H1 (cell line): Measurements from ENCODE around the gene CSF1. TPM values are rescaled to one million over a fixed set of nuclear protein-coding genes. Genes with fewer than 3 reads are reported as not detected.

Experiments
- NANOG ChIP-seq: IDR thresholded peaks from 2 replicates; pipeline ENCODE4 v1.6.1; 2011; ENCODE audit warnings: low read length, low read depth, mild to moderate bottlenecking, inconsistent platforms; ENCODE audit not compliant: insufficient read depth, poor library complexity, severe bottlenecking
- PHF8 ChIP-seq: fragments of 200-600 bp; sonication (generic); conservative IDR thresholded peaks from 2 replicates; pipeline ENCODE4 v1.7.1; 2012; ENCODE audit warnings: low read depth, mild to moderate bottlenecking, inconsistent platforms, low read length, moderate library complexity
- SIN3A ChIP-seq, 2 experiments: IDR thresholded peaks in 1 of 2; conservative IDR thresholded peaks in 1 of 2; 2 replicates each; pipeline ENCODE4 v1.6.1; 2011 to 2012; ENCODE audit warnings: low read length in 2 of 2, improper control_type of control experiment in 1 of 2, low read depth in 1 of 2, mild to moderate bottlenecking in 1 of 2
- SIX5 ChIP-seq: IDR thresholded peaks from 2 replicates; pipeline ENCODE4 v1.6.1; 2011; ENCODE audit warnings: mild to moderate bottlenecking, low read depth, low read length
- polyA plus RNA-seq, 7 experiments: library from polyadenylated mRNA; depleted of rRNA in 3 of 7; stranded (reverse) in 5 of 7; unstranded in 2 of 7; fragments of >200 nt in 5 of 7; fragments of 200-250 nt in 2 of 7; gene quantifications; 1 replicate in 5 of 7; 2 replicates in 1 of 7; 4 replicates in 1 of 7; pipeline versions ENCODE4 v1.2.1 to v1.2.3, GENCODE V29; 2011 to 2013; ENCODE audit warnings: missing spikeins in 2 of 7, mixed read lengths in 2 of 7
- total RNA-seq: library from RNA; stranded (reverse); fragmentation: NEBNext Ultra II Directional; extraction: Animal tissue kit (Norgen Biotek cat#: 25700); gene quantifications from 2 replicates; pipeline ENCODE4 v1.2.1, GENCODE V29; 2021
- TF ChIP-seq, protein P1 (sequence below): IDR thresholded peaks from 2 replicates; pipeline ENCODE4 v1.6.1; 2011; ENCODE audit warnings: low read length, improper control_type of control experiment
- TF ChIP-seq, protein P2 (sequence below): fragments of 300-600 bp; sonication (generic); IDR thresholded peaks from 2 replicates; pipeline ENCODE4 v1.7.1; 2012; ENCODE audit warnings: low read length, moderate library complexity, mild to moderate bottlenecking, inconsistent platforms; ENCODE audit not compliant: insufficient replicate concordance

The CSF1 gene
- total and polyA plus RNA-seq, 2 of the 8 experiments (the other 6 are each of a cell fraction or from before 2014, with no cell fraction given), result 3.3 to 5.4 TPM

DNA sequence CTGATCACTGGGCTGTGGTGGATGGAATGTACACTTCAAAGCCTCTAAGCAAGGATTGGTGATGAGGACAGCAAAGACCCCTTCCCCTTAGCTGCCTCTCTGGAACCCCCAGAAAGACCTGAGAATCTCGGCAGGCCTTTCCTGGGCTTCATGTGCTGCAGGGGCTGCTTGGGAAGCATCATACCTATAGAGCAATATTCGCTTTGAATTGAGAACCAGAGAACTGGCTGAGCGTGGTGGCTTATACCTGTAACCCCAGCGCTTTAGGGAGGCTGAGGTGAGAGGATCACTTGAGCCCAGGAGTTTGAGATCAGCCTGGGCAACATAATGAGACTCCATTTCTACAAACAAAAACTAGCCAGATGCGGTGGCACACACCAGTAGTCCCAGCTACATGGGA lies 22.0 kb downstream of the CSF1 start (continued):
- no peak for TF ChIP-seq SIX5
- TF ChIP-seq PHF8, result no peak
- TF ChIP-seq NANOG, result no peak
- TF ChIP-seq SIN3A (conservative IDR thresholded peaks at IDR 0.05 in 1 of 2, IDR thresholded peaks at IDR 0.05 in 1 of 2; ENCODE audit: low read depth in 1 of 2, low read length in 2 of 2), result no peak
- TF ChIP-seq, protein P1, sequence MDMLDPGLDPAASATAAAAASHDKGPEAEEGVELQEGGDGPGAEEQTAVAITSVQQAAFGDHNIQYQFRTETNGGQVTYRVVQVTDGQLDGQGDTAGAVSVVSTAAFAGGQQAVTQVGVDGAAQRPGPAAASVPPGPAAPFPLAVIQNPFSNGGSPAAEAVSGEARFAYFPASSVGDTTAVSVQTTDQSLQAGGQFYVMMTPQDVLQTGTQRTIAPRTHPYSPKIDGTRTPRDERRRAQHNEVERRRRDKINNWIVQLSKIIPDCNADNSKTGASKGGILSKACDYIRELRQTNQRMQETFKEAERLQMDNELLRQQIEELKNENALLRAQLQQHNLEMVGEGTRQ, result no peak
- TF ChIP-seq, protein P2, sequence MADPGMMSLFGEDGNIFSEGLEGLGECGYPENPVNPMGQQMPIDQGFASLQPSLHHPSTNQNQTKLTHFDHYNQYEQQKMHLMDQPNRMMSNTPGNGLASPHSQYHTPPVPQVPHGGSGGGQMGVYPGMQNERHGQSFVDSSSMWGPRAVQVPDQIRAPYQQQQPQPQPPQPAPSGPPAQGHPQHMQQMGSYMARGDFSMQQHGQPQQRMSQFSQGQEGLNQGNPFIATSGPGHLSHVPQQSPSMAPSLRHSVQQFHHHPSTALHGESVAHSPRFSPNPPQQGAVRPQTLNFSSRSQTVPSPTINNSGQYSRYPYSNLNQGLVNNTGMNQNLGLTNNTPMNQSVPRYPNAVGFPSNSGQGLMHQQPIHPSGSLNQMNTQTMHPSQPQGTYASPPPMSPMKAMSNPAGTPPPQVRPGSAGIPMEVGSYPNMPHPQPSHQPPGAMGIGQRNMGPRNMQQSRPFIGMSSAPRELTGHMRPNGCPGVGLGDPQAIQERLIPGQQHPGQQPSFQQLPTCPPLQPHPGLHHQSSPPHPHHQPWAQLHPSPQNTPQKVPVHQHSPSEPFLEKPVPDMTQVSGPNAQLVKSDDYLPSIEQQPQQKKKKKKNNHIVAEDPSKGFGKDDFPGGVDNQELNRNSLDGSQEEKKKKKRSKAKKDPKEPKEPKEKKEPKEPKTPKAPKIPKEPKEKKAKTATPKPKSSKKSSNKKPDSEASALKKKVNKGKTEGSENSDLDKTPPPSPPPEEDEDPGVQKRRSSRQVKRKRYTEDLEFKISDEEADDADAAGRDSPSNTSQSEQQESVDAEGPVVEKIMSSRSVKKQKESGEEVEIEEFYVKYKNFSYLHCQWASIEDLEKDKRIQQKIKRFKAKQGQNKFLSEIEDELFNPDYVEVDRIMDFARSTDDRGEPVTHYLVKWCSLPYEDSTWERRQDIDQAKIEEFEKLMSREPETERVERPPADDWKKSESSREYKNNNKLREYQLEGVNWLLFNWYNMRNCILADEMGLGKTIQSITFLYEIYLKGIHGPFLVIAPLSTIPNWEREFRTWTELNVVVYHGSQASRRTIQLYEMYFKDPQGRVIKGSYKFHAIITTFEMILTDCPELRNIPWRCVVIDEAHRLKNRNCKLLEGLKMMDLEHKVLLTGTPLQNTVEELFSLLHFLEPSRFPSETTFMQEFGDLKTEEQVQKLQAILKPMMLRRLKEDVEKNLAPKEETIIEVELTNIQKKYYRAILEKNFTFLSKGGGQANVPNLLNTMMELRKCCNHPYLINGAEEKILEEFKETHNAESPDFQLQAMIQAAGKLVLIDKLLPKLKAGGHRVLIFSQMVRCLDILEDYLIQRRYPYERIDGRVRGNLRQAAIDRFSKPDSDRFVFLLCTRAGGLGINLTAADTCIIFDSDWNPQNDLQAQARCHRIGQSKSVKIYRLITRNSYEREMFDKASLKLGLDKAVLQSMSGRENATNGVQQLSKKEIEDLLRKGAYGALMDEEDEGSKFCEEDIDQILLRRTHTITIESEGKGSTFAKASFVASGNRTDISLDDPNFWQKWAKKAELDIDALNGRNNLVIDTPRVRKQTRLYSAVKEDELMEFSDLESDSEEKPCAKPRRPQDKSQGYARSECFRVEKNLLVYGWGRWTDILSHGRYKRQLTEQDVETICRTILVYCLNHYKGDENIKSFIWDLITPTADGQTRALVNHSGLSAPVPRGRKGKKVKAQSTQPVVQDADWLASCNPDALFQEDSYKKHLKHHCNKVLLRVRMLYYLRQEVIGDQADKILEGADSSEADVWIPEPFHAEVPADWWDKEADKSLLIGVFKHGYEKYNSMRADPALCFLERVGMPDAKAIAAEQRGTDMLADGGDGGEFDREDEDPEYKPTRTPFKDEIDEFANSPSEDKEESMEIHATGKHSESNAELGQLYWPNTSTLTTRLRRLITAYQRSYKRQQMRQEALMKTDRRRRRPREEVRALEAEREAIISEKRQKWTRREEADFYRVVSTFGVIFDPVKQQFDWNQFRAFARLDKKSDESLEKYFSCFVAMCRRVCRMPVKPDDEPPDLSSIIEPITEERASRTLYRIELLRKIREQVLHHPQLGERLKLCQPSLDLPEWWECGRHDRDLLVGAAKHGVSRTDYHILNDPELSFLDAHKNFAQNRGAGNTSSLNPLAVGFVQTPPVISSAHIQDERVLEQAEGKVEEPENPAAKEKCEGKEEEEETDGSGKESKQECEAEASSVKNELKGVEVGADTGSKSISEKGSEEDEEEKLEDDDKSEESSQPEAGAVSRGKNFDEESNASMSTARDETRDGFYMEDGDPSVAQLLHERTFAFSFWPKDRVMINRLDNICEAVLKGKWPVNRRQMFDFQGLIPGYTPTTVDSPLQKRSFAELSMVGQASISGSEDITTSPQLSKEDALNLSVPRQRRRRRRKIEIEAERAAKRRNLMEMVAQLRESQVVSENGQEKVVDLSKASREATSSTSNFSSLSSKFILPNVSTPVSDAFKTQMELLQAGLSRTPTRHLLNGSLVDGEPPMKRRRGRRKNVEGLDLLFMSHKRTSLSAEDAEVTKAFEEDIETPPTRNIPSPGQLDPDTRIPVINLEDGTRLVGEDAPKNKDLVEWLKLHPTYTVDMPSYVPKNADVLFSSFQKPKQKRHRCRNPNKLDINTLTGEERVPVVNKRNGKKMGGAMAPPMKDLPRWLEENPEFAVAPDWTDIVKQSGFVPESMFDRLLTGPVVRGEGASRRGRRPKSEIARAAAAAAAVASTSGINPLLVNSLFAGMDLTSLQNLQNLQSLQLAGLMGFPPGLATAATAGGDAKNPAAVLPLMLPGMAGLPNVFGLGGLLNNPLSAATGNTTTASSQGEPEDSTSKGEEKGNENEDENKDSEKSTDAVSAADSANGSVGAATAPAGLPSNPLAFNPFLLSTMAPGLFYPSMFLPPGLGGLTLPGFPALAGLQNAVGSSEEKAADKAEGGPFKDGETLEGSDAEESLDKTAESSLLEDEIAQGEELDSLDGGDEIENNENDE, result no peak
- TF ChIP-seq, all 59 proteins: peak for 0
